DND-41 (cell line): ENCODE results near the gene GCC2.

Experiments used
- ATAC-seq: fragments of 200-7000 bp; cut with Tn5 transposase; 3 replicates; pipeline ENCODE4 v1.9.1; 2021; ENCODE audit warnings: low read depth; ENCODE audit not compliant: insufficient read depth
- DNase-seq: peaks from one replicate; pipeline ENCODE4 v3.0.0-alpha.2; 2020
- H2AFZ ChIP-seq: 2 replicates; pipeline ENCODE4 v1.6.0; 2012; ENCODE audit warnings: low read depth, low read length
- H3K27ac ChIP-seq: 2 replicates; pipeline ENCODE4 v1.5.1; 2012; ENCODE audit warnings: low read length, inconsistent platforms
- H3K27me3 ChIP-seq: fragments of 200-600 bp; sonication (generic); 2 replicates; pipeline ENCODE4 v1.6.0; 2012; ENCODE audit warnings: low read length, mild to moderate bottlenecking, inconsistent platforms; ENCODE audit not compliant: insufficient read depth, poor library complexity
- H3K36me3 ChIP-seq: 2 replicates; pipeline ENCODE4 v1.5.1; 2012; ENCODE audit warnings: low read length, inconsistent platforms; ENCODE audit not compliant: insufficient read depth
- H3K4me1 ChIP-seq: 2 replicates; pipeline ENCODE4 v1.5.1; 2012; ENCODE audit warnings: mild to moderate bottlenecking, low read length; ENCODE audit not compliant: insufficient read depth
- H3K4me2 ChIP-seq: 2 replicates; pipeline ENCODE4 v1.6.0; 2012; ENCODE audit warnings: mild to moderate bottlenecking, moderate library complexity, low read length, inconsistent platforms; ENCODE audit not compliant: insufficient read depth
- H3K4me3 ChIP-seq, 2 experiments: fragments of 200-600 bp in 1 of 2; shearing (Covaris generic) in 1 of 2; 2 replicates each; pipeline ENCODE4 v1.5.1; 2012 to 2016; ENCODE audit warnings: inconsistent platforms in 2 of 2, low read length in 2 of 2, mild to moderate bottlenecking in 2 of 2, low read depth in 1 of 2, moderate library complexity in 1 of 2
- H3K79me2 ChIP-seq: 2 replicates; pipeline ENCODE4 v1.6.0; 2012; ENCODE audit warnings: low read length, inconsistent platforms; ENCODE audit not compliant: insufficient read depth
- H3K9ac ChIP-seq: 2 replicates; pipeline ENCODE4 v1.6.0; 2012; ENCODE audit warnings: low read depth, mild to moderate bottlenecking, inconsistent platforms, low read length, moderate library complexity
- H3K9me3 ChIP-seq: 2 replicates; pipeline ENCODE4 v1.5.1; 2012; ENCODE audit warnings: low read length, moderate library complexity, mild to moderate bottlenecking, inconsistent platforms; ENCODE audit not compliant: insufficient read depth, severe bottlenecking
- H4K20me1 ChIP-seq: 2 replicates; pipeline ENCODE4 v1.6.0; 2012; ENCODE audit warnings: low read length; ENCODE audit not compliant: insufficient read depth
- CTCF ChIP-seq: IDR thresholded peaks from 2 replicates; pipeline ENCODE4 v1.5.1; 2012; ENCODE audit warnings: borderline replicate concordance, low read length, moderate library complexity, mild to moderate bottlenecking; ENCODE audit not compliant: poor library complexity, severe bottlenecking; ENCODE audit errors: extremely low read depth
- EZH2 ChIP-seq: IDR thresholded peaks from 3 replicates; pipeline ENCODE4 v1.6.1; 2012; ENCODE audit warnings: borderline replicate concordance, low read depth, mild to moderate bottlenecking, moderate library complexity, low read length, inconsistent platforms; ENCODE audit not compliant: severe bottlenecking

Gene GCC2

GRCh38 chr2:108536911-108537310 lies 87.9 kb downstream of the GCC2 start:
- peaks cover 6% of the 10 kb centered on the region; the same call in 1 of the 2 replicates for H4K20me1 ChIP-seq

DNA sequence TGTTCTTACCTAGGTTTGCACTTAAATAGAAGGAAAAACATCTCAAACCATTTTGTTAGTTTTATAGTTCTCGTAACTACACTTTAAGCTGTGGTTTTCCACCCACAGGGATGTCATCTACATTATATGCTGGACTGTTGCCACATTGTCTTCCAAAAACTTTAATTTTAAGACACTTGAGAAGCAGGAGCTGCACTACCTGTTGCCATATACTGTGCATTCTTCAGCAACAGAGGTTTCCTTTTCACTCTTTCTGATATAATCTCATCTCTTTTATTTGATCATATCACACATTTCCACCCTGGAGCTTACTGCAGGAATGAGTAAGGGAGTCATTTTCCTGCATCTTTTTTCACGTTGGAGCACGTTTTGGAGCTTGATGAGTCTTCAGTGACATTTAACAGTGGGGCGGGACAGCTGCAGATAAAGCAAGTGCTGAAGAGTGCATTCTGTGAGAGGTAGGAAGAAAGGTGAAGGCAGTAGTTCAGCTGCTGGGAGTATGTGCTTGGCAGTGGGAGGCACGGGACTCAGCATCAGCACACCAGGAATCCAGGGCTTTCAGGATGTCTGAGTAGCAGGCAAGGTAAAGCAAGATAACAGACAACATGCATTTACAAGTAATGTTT lies 89.1 kb downstream of the GCC2 start:
- DNase-seq, result no peak
- Histone ChIP-seq H3K4me3 (no peak overlapping the region), H3K4me1 (peaks cover 38% of the 10 kb centered on the region), H3K4me2 (no peak overlapping the region), H2AFZ (no peak overlapping the region), H3K36me3 (peaks cover 6% of the 10 kb centered on the region), H3K27ac (no peak overlapping the region), H3K9me3 (no peaks in the 10 kb centered on the region), H3K9ac (no peak overlapping the region), H4K20me1 (peaks cover 6% of the 10 kb centered on the region; the same call in 1 of the 2 replicates), H3K79me2 (peaks cover 47% of the 10 kb centered on the region), H3K27me3 (no peaks in the 10 kb centered on the region)
- no peak for TF ChIP-seq CTCF
- TF ChIP-seq EZH2, result no peak
- ATAC-seq, result no peak

More at GRCh38 chr2:108536911-108537310, 87.9 kb downstream of the GCC2 start:
- no peak overlapping the region for H2AFZ ChIP-seq
- H3K9me3 ChIP-seq, result no peaks in the 10 kb centered on the region
- TF ChIP-seq CTCF (no peak), EZH2 (no peak)
- DNase-seq (no peak), ATAC-seq (no peak)
- H3K4me3 ChIP-seq, result no peak overlapping the region
- peaks cover 43% of the 10 kb centered on the region for H3K4me1 ChIP-seq
- peaks cover 47% of the 10 kb centered on the region for H3K79me2 ChIP-seq
- H3K36me3 ChIP-seq, result peaks cover 5% of the 10 kb centered on the region; the same call in 1 of the 2 replicates
- H3K9ac ChIP-seq, result peak overlapping the region; percentile 9; the same call in 1 of the 2 replicates
- no peak overlapping the region for H3K27ac ChIP-seq
- no peaks in the 10 kb centered on the region for H3K27me3 ChIP-seq
- peak overlapping the region; percentile 77 for H3K4me2 ChIP-seq

GRCh38 chr2:108541451-108541850 lies 92.4 kb downstream of the GCC2 start:
- H3K9me3 ChIP-seq, result peaks cover 6% of the 10 kb centered on the region
- no peak for ATAC-seq
- no peak overlapping the region for H3K4me2 ChIP-seq

More at GRCh38 chr2:108541451-108541850, 92.4 kb downstream of the GCC2 start:
- TF ChIP-seq CTCF, result no peak
- TF ChIP-seq EZH2, result no peak
- H3K9ac ChIP-seq, result no peak overlapping the region
- H3K4me1 ChIP-seq, result peaks cover 15% of the 10 kb centered on the region
- H3K36me3 ChIP-seq, result peaks cover 6% of the 10 kb centered on the region; the same call in 1 of the 2 replicates
- H3K79me2 ChIP-seq, result peaks cover 29% of the 10 kb centered on the region
- no peak overlapping the region for H2AFZ ChIP-seq
- no peak overlapping the region for H3K4me3 ChIP-seq
- no peak overlapping the region for H3K27ac ChIP-seq
- H3K27me3 ChIP-seq, result no peaks in the 10 kb centered on the region
- H4K20me1 ChIP-seq, result peaks cover 6% of the 10 kb centered on the region; the same call in 1 of the 2 replicates
- no peak for DNase-seq
